Measurements from ENCODE around the gene CDC20B. TPM values are rescaled to one million over a fixed set of nuclear protein-coding genes. Genes with fewer than 3 reads are reported as not detected.

The CDC20B gene
- total RNA-seq, 1 experiment from 2014 or later, result 0.08 TPM

DNA sequence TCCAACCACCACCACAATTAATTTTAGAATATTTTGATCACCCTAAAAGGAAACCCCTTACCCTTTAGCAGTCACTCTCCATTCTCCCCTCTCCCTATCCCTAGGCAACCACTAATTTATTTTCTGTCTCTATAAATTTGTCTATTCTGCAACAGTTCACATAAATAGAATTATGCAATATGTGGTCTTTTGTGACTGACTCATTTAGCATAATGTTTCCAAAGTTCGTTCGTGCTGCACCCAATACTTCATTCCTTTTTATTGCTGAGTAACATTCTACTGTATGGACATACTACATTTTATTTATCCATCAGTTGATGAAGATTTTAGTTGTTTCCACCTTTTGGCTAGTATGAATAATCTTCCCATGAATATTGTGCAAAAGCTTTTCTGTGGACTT, 18.2 kb upstream of the CDC20B start:
- no peak for DNase-seq (ENCODE audit: low read depth, low spot score)
- H3K4me1 ChIP-seq (ENCODE audit: control insufficient read depth, insufficient read depth, low read length), result peaks cover 4% of the 10 kb centered on the region
- intact Hi-C loops (cut with micrococcal nuclease; ENCODE audit: unreplicated experiment), result no loop called here
- no peak overlapping the region for H3K4me3 ChIP-seq (ENCODE audit: low read depth in 2 of 2, low read length in 2 of 2)
- POLR2A ChIA-PET, result no interaction called here
- H3K27me3 ChIP-seq (ENCODE audit: control insufficient read depth, insufficient read depth, low read length), result peaks cover 10% of the 10 kb centered on the region
- TF ChIP-seq, protein P1, sequence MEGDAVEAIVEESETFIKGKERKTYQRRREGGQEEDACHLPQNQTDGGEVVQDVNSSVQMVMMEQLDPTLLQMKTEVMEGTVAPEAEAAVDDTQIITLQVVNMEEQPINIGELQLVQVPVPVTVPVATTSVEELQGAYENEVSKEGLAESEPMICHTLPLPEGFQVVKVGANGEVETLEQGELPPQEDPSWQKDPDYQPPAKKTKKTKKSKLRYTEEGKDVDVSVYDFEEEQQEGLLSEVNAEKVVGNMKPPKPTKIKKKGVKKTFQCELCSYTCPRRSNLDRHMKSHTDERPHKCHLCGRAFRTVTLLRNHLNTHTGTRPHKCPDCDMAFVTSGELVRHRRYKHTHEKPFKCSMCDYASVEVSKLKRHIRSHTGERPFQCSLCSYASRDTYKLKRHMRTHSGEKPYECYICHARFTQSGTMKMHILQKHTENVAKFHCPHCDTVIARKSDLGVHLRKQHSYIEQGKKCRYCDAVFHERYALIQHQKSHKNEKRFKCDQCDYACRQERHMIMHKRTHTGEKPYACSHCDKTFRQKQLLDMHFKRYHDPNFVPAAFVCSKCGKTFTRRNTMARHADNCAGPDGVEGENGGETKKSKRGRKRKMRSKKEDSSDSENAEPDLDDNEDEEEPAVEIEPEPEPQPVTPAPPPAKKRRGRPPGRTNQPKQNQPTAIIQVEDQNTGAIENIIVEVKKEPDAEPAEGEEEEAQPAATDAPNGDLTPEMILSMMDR (IDR thresholded peaks at IDR 0.05), result no peak
- TF ChIP-seq, protein P2, sequence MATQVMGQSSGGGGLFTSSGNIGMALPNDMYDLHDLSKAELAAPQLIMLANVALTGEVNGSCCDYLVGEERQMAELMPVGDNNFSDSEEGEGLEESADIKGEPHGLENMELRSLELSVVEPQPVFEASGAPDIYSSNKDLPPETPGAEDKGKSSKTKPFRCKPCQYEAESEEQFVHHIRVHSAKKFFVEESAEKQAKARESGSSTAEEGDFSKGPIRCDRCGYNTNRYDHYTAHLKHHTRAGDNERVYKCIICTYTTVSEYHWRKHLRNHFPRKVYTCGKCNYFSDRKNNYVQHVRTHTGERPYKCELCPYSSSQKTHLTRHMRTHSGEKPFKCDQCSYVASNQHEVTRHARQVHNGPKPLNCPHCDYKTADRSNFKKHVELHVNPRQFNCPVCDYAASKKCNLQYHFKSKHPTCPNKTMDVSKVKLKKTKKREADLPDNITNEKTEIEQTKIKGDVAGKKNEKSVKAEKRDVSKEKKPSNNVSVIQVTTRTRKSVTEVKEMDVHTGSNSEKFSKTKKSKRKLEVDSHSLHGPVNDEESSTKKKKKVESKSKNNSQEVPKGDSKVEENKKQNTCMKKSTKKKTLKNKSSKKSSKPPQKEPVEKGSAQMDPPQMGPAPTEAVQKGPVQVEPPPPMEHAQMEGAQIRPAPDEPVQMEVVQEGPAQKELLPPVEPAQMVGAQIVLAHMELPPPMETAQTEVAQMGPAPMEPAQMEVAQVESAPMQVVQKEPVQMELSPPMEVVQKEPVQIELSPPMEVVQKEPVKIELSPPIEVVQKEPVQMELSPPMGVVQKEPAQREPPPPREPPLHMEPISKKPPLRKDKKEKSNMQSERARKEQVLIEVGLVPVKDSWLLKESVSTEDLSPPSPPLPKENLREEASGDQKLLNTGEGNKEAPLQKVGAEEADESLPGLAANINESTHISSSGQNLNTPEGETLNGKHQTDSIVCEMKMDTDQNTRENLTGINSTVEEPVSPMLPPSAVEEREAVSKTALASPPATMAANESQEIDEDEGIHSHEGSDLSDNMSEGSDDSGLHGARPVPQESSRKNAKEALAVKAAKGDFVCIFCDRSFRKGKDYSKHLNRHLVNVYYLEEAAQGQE (IDR thresholded peaks at IDR 0.05; ENCODE audit: insufficient read depth in 1 of 2, low read depth in 2 of 2, low read length in 1 of 2), result no peak
- TF ChIP-seq SIN3A (IDR thresholded peaks at IDR 0.05; ENCODE audit: borderline replicate concordance, insufficient read depth, low read depth, low read length) (no peak), TCF7L2 (IDR thresholded peaks at IDR 0.05; ENCODE audit: low read depth, low read length) (no peak), POLR2AphosphoS5 (IDR thresholded peaks at IDR 0.05; ENCODE audit: low read depth, low read length) (no peak)
- in situ Hi-C loops (cut with HindIII; ENCODE audit: low pct_unique_long_range_greater_than_20kb, low sequenced_read_pairs), result no loop called here
- no peak for ATAC-seq
- H3K27ac ChIP-seq (ENCODE audit: low read length), result no peak overlapping the region
- no peaks in the 10 kb centered on the region for H3K36me3 ChIP-seq (ENCODE audit: control insufficient read depth, insufficient read depth, low read length)
- H3K9me3 ChIP-seq (ENCODE audit: control insufficient read depth, insufficient read depth, low read depth, low read length), result no peaks in the 10 kb centered on the region
- BruUV-seq (replicated peaks), result no TSS peak
- CTCF ChIA-PET, result interaction anchor here (0.7 kb wide), 1 partner anchor 539 kb away, joined by 3 read pairs; no protein-coding TSS in a partner anchor

DNA sequence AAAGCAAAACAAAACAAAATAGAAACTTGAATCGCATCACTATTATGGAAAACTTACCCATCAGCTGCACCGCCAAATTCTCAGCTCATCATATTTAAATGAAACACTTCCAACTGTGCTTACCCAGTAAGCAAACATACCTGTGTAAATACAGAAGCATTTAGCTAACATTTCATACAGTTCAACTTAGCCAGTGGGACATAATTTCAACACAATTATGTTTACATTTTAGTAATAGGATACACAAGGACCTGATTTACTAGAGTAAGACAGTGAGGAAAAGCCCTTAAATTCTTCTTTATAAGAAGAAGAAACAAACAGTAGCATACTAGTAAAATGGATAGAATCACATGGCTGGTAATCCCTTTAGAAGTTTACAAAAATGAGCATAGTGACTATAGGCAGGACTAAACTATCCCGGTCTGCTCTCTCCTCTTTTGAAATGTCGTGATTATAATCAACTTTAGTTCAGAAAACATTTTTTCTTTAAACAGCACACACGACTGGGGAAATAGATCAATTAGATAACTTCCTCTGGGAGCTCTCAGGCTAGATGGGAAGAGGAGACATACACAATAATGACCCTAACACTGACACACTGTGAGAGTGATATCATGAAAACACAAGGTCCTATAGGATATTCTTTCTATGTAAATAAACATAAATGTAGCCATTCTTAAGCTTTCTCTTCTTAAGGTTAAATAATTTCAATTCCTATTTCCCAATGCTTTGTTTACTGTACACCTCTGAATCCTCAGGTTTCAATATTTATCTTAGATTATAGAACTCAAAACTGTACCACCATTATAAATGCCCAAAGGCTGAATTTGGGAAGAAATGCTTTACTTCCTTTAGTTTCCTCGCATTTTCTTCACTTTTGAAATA, 15.9 kb upstream of the CDC20B start:
- ChIA-PET CTCF (no interaction called here), POLR2A (no interaction called here)
- H3K9me3 ChIP-seq (ENCODE audit: control insufficient read depth, insufficient read depth, low read depth, low read length), result no peaks in the 10 kb centered on the region
- no peak overlapping the region for H3K4me3 ChIP-seq (ENCODE audit: low read depth in 2 of 2, low read length in 2 of 2)
- no TSS peak for BruUV-seq (replicated peaks)
- ATAC-seq, result peak; percentile 19; the same call in 1 of the 2 replicates
- in situ Hi-C loops (cut with HindIII; ENCODE audit: low pct_unique_long_range_greater_than_20kb, low sequenced_read_pairs), result no loop called here
- TF ChIP-seq POLR2AphosphoS5 (IDR thresholded peaks at IDR 0.05; ENCODE audit: low read depth, low read length) (no peak), TCF7L2 (IDR thresholded peaks at IDR 0.05; ENCODE audit: low read depth, low read length) (peak; percentile 67; the same call in 1 of the 2 replicates)
- H3K4me1 ChIP-seq (ENCODE audit: control insufficient read depth, insufficient read depth, low read length), result peaks cover 4% of the 10 kb centered on the region
- peaks cover 12% of the 10 kb centered on the region for H3K27me3 ChIP-seq (ENCODE audit: control insufficient read depth, insufficient read depth, low read length)
- no peaks in the 10 kb centered on the region for H3K36me3 ChIP-seq (ENCODE audit: control insufficient read depth, insufficient read depth, low read length)
- intact Hi-C loops (cut with micrococcal nuclease; ENCODE audit: unreplicated experiment), result no loop called here
- H3K27ac ChIP-seq (ENCODE audit: low read length), result no peak overlapping the region; the same call in 1 of the 2 replicates
- no peak for DNase-seq (ENCODE audit: low read depth, low spot score)
